ENCODE measurements around the gene NCOA7. TPM values are rescaled to one million over a fixed set of nuclear protein-coding genes. Genes with fewer than 3 reads are reported as not detected.
A peak's percentile ranks its signal among the peaks of the same experiment; 100 is the strongest.

NCOA7 gene
- total RNA-seq, 1 experiment from 2014 or later: 37.3 TPM

- ATAC-seq (no peak), DNase-seq (ENCODE audit: low read depth, low spot score) (no peak)
- TF ChIP-seq TCF7L2 (IDR thresholded peaks at IDR 0.05; ENCODE audit: low read depth, low read length): no peak
- no peak for TF ChIP-seq CTCF (IDR thresholded peaks at IDR 0.05)
- TF ChIP-seq POLR2AphosphoS5 (IDR thresholded peaks at IDR 0.05; ENCODE audit: low read depth, low read length): no peak
- no peak for TF ChIP-seq REST (IDR thresholded peaks at IDR 0.05; ENCODE audit: insufficient read depth in 1 of 2, low read depth in 2 of 2, low read length in 1 of 2)
- TF ChIP-seq SIN3A (IDR thresholded peaks at IDR 0.05; ENCODE audit: borderline replicate concordance, insufficient read depth, low read depth, low read length): no peak
- Histone ChIP-seq H3K36me3 (ENCODE audit: control insufficient read depth, insufficient read depth, low read length) (no peaks in the 10 kb centered on the region), H3K4me1 (ENCODE audit: control insufficient read depth, insufficient read depth, low read length) (peaks cover 9% of the 10 kb centered on the region), H3K27me3 (ENCODE audit: control insufficient read depth, insufficient read depth, low read length) (no peaks in the 10 kb centered on the region), H3K4me3 (ENCODE audit: low read depth in 2 of 2, low read length in 2 of 2) (no peak overlapping the region), H3K27ac (ENCODE audit: low read length) (no peak overlapping the region), H3K9me3 (ENCODE audit: control insufficient read depth, insufficient read depth, low read depth, low read length) (no peaks in the 10 kb centered on the region)
- ChIA-PET POLR2A (no interaction called here), CTCF (interaction anchor here (0.6 kb wide), 1 partner anchor 13 kb away, joined by 3 read pairs; no protein-coding TSS in a partner anchor)
- intact Hi-C loops (cut with micrococcal nuclease; ENCODE audit: unreplicated experiment) (no loop called here), in situ Hi-C loops (cut with HindIII; ENCODE audit: low pct_unique_long_range_greater_than_20kb, low sequenced_read_pairs) (no loop called here)
- BruUV-seq (replicated peaks): no TSS peak
These were observed 80.6 kb downstream of the NCOA7 start for GRCh38 chr6:125871365-125871764.

- no peaks in the 10 kb centered on the region for H3K27me3 ChIP-seq (ENCODE audit: control insufficient read depth, insufficient read depth, low read length)
- H3K27ac ChIP-seq (ENCODE audit: low read length): 0 out of 2 replicates have a peak overlapping the region, but pooled peaks have one; percentile 19
- H3K36me3 ChIP-seq (ENCODE audit: control insufficient read depth, insufficient read depth, low read length): no peaks in the 10 kb centered on the region
- DNase-seq (ENCODE audit: low read depth, low spot score) (no peak), ATAC-seq (0 out of 2 replicates have a peak, but pooled peaks have one; percentile 48)
- H3K4me3 ChIP-seq (ENCODE audit: low read depth in 2 of 2, low read length in 2 of 2): no peak overlapping the region
- TF ChIP-seq SIN3A (IDR thresholded peaks at IDR 0.05; ENCODE audit: borderline replicate concordance, insufficient read depth, low read depth, low read length) (no peak), CTCF (IDR thresholded peaks at IDR 0.05) (no peak), REST (IDR thresholded peaks at IDR 0.05; ENCODE audit: insufficient read depth in 1 of 2, low read depth in 2 of 2, low read length in 1 of 2) (no peak), TCF7L2 (IDR thresholded peaks at IDR 0.05; ENCODE audit: low read depth, low read length) (no peak)
- CTCF ChIA-PET: interaction anchor here (0.6 kb wide), 1 partner anchor 15 kb away, joined by 3 read pairs; no protein-coding TSS in a partner anchor
- intact Hi-C loops (cut with micrococcal nuclease; ENCODE audit: unreplicated experiment): no loop called here
- POLR2A ChIA-PET: no interaction called here
- peaks cover 9% of the 10 kb centered on the region for H3K4me1 ChIP-seq (ENCODE audit: control insufficient read depth, insufficient read depth, low read length)
- no TSS peak for BruUV-seq (replicated peaks)
- no peaks in the 10 kb centered on the region for H3K9me3 ChIP-seq (ENCODE audit: control insufficient read depth, insufficient read depth, low read depth, low read length)
- in situ Hi-C loops (cut with HindIII; ENCODE audit: low pct_unique_long_range_greater_than_20kb, low sequenced_read_pairs): no loop called here
These were observed 81.6 kb downstream of the NCOA7 start for GRCh38 chr6:125872259-125872921.

Data from Panc1 (cell line).